ENCODE measurements around the gene PCSK1. TPM values are rescaled to one million over a fixed set of nuclear protein-coding genes. Genes with fewer than 3 reads are reported as not detected.
A peak's percentile ranks its signal among the peaks of the same experiment; 100 is the strongest.
"Not testable (repeated sequence)": the region's sequence is repeated elsewhere in the genome, so short reads cannot be mapped to it uniquely, and the experiment has no call there.

Gene PCSK1
- total and polyA plus RNA-seq, 8 donors, result 0.18 to 4.8 (median 0.58) TPM; not detected in 4

- TF ChIP-seq CTCF (IDR thresholded peaks at IDR 0.05), result no peak
- no peak for TF ChIP-seq POLR2AphosphoS5 (IDR thresholded peaks at IDR 0.05)
- no peak for TF ChIP-seq EP300 (IDR thresholded peaks at IDR 0.05)
- TF ChIP-seq POLR2A (IDR thresholded peaks at IDR 0.05), result no peak
- WGBS, 5 donors, result 85 to 94% (median 93%) methylated on average over 2 of the region's 2 CpGs
- H3K36me3 ChIP-seq, result no peaks in the 10 kb centered on the region
- H3K27ac ChIP-seq, result no peak overlapping the region
- H3K4me1 ChIP-seq, result no peaks in the 10 kb centered on the region
- intact Hi-C loops (cut with DNase I; ENCODE audit: low total_unique reads), result no loop called here
- no peaks in the 10 kb centered on the region for H3K9me3 ChIP-seq
- H3K27me3 ChIP-seq, result no peaks in the 10 kb centered on the region
- H3K4me3 ChIP-seq, result no peak overlapping the region
- no peak for DNase-seq
Measured at GRCh38 chr5:96372726-96373380, 60.2 kb downstream of the PCSK1 start.

GRCh38 chr5:96370976-96371375 is 62.1 kb downstream of the PCSK1 start:
- Histone ChIP-seq H3K27ac (no peak overlapping the region), H3K27me3 (no peaks in the 10 kb centered on the region), H3K4me3 (no peak overlapping the region), H3K9me3 (no peaks in the 10 kb centered on the region), H3K4me1 (no peaks in the 10 kb centered on the region), H3K36me3 (no peaks in the 10 kb centered on the region)
- intact Hi-C loops (cut with DNase I; ENCODE audit: low total_unique reads), result no loop called here
- 78 to 91% (median 88%) methylated on average over 2 of the region's 2 CpGs for WGBS, 5 donors
- TF ChIP-seq POLR2AphosphoS5 (IDR thresholded peaks at IDR 0.05) (no peak), POLR2A (IDR thresholded peaks at IDR 0.05) (no peak), EP300 (IDR thresholded peaks at IDR 0.05) (no peak), CTCF (IDR thresholded peaks at IDR 0.05) (no peak)
- peak in 1 of 2 donors; percentile 51 for DNase-seq

GRCh38 chr5:96367337-96367736 is 65.7 kb downstream of the PCSK1 start:
- H3K27ac ChIP-seq; H3K4me3 ChIP-seq; H3K27me3 ChIP-seq; intact Hi-C loops (cut with DNase I; ENCODE audit: low total_unique reads); H3K36me3 ChIP-seq; DNase-seq; H3K4me1 ChIP-seq; H3K9me3 ChIP-seq: not testable (repeated sequence)
- WGBS, 5 donors, result 86 to 92% (median 89%) methylated on average over 8 of the region's 8 CpGs

- H3K27ac ChIP-seq, result no peak overlapping the region
- no peak for TF ChIP-seq CTCF (IDR thresholded peaks at IDR 0.05)
- TF ChIP-seq EP300 (IDR thresholded peaks at IDR 0.05), result no peak
- TF ChIP-seq POLR2A (IDR thresholded peaks at IDR 0.05), result no peak
- TF ChIP-seq POLR2AphosphoS5 (IDR thresholded peaks at IDR 0.05), result no peak
- 96 to 100% (median 97%) methylated on average over 2 of the region's 2 CpGs for WGBS, 5 donors
- H3K4me1 ChIP-seq, result no peaks in the 10 kb centered on the region
- no peaks in the 10 kb centered on the region for H3K36me3 ChIP-seq
- H3K9me3 ChIP-seq, result no peaks in the 10 kb centered on the region
- no peaks in the 10 kb centered on the region for H3K27me3 ChIP-seq
- no peak overlapping the region for H3K4me3 ChIP-seq
- DNase-seq, result no peak
- intact Hi-C loops (cut with DNase I; ENCODE audit: low total_unique reads), result no loop called here
Measured at GRCh38 chr5:96354237-96354636, 78.8 kb downstream of the PCSK1 start.

- no peak overlapping the region for H3K27ac ChIP-seq
- no peak for TF ChIP-seq POLR2A (IDR thresholded peaks at IDR 0.05)
- TF ChIP-seq POLR2AphosphoS5 (IDR thresholded peaks at IDR 0.05), result no peak
- TF ChIP-seq EP300 (IDR thresholded peaks at IDR 0.05), result no peak
- no peak for TF ChIP-seq CTCF (IDR thresholded peaks at IDR 0.05)
- no peaks in the 10 kb centered on the region for H3K4me1 ChIP-seq
- DNase-seq, result no peak
- intact Hi-C loops (cut with DNase I; ENCODE audit: low total_unique reads), result no loop called here
- no peaks in the 10 kb centered on the region for H3K27me3 ChIP-seq
- no peak overlapping the region for H3K4me3 ChIP-seq
- no peaks in the 10 kb centered on the region for H3K9me3 ChIP-seq
- WGBS, 5 donors, result 56 to 72% (median 69%) methylated on average over 1 of the region's 1 CpG
- no peaks in the 10 kb centered on the region for H3K36me3 ChIP-seq
Measured at GRCh38 chr5:96353220-96353619, 79.8 kb downstream of the PCSK1 start.

Data from stomach (tissue), 9 donors.